Erythroblast (primary cell): ENCODE measurements around the gene UQCRC2.

ENCODE experiments used
- GATA1 ChIP-seq: IDR thresholded peaks from 2 replicates; pipeline ENCODE4 v1.6.1; 2011; ENCODE audit warnings: low read depth, mild to moderate bottlenecking, control low read depth, low read length, moderate library complexity
- POLR2A ChIP-seq: IDR thresholded peaks from 2 replicates; pipeline ENCODE4 v1.6.1; 2011; ENCODE audit warnings: mild to moderate bottlenecking, low read length

DNA sequence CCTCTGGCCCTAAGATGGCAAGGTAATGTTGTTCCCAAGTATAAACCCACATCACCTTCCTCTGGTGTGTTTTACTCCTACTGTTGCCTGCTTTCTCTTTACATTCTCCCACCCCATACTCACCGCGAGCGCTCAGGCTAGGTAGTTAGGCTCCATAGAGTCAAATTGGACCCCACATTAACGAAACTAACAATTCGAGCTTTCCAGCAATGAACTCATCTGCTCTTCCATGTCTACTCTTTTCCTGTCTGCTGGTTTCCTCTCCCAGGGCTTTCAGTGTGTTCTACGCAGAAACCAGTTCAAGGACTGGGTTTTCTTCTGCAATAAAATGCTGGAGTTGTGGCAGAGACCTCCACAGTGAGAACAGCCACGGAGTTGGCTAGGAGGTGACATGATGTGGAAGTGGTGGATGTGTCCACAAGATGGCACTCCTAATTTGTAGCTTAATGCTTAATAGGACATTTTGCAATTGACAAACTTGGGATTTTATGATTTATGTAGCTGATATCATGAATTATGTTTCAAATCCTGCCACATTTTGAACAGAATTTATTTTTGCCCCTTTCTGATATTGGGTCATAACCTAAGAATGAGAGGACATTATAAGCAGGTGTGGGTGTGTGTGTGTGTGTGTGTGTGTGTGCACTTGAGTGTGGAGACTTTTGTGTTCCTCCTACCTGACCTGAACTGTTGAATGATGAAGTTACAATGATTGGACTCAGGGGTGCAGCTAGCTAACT is 2.2 kb upstream of the UQCRC2 start:
- TF ChIP-seq POLR2A: no peak
- TF ChIP-seq GATA1: no peak
